HepG2 (cell line): ENCODE results near the gene ATG16L2. TPM values are rescaled to one million over a fixed set of nuclear protein-coding genes. Genes with fewer than 3 reads are reported as not detected.

Experiments
- ATF3 ChIP-seq: sonication (generic); formaldehyde crosslinking; IDR thresholded peaks from 2 replicates; pipeline ENCODE4 v1.4.0; 2020; ENCODE audit warnings: missing genetic modification reagents
- CAMTA2 ChIP-seq: sonication (generic); formaldehyde crosslinking; IDR thresholded peaks from 2 replicates; pipeline ENCODE4 v1.4.0; 2020; ENCODE audit warnings: mild to moderate bottlenecking, missing genetic modification reagents, borderline replicate concordance
- DRAP1 ChIP-seq: IDR thresholded peaks from 2 replicates; pipeline ENCODE4 v1.6.1; 2016; ENCODE audit warnings: missing genetic modification reagents, missing compliant biosample characterization
- E2F5 ChIP-seq: sonication (generic); formaldehyde crosslinking; conservative IDR thresholded peaks from 2 replicates; pipeline ENCODE4 v1.4.0; 2020; ENCODE audit warnings: missing genetic modification reagents
- ETS1 ChIP-seq: sonication (generic); formaldehyde crosslinking; IDR thresholded peaks from 2 replicates; pipeline ENCODE4 v1.4.0; 2020; ENCODE audit warnings: missing genetic modification reagents
- FOXP1 ChIP-seq, 2 experiments: fragments of 450-650 bp in 1 of 2; IDR thresholded peaks; 2 replicates each; pipeline ENCODE4 v1.6.1; 2017 to 2018; ENCODE audit warnings: antibody characterized with exemption in 1 of 2
- HMGXB4 ChIP-seq, 2 experiments: sonication (generic) in 1 of 2; formaldehyde crosslinking in 1 of 2; IDR thresholded peaks; 2 replicates each; pipeline versions ENCODE4 v1.4.0 to v1.6.1; 2018 to 2020; ENCODE audit warnings: missing genetic modification reagents in 2 of 2, borderline replicate concordance in 1 of 2, low read depth in 1 of 2, mild to moderate bottlenecking in 1 of 2, missing biosample characterization in 1 of 2
- RBFOX2 ChIP-seq: fragments of 200-400 bp; formaldehyde crosslinking; IDR thresholded peaks from 2 replicates; pipeline ENCODE4 v1.6.1; 2017; ENCODE audit warnings: low read depth, mild to moderate bottlenecking, low read length
- RELA ChIP-seq: sonication (generic); formaldehyde crosslinking; IDR thresholded peaks from 2 replicates; pipeline ENCODE4 v1.4.0; 2020; ENCODE audit warnings: missing genetic modification reagents
- SP5 ChIP-seq: IDR thresholded peaks from 2 replicates; pipeline ENCODE4 v1.6.1; 2016; ENCODE audit warnings: low read depth, borderline replicate concordance
- ZBTB34 ChIP-seq: sonication (generic); formaldehyde crosslinking; IDR thresholded peaks from 2 replicates; pipeline ENCODE4 v1.8.0; 2022; ENCODE audit warnings: mild to moderate bottlenecking, missing genetic modification reagents
- ZKSCAN5 ChIP-seq: sonication (generic); formaldehyde crosslinking; IDR thresholded peaks from 2 replicates; pipeline ENCODE4 v1.5.1; 2020; ENCODE audit warnings: mild to moderate bottlenecking, missing genetic modification reagents
- ZNF20 ChIP-seq: sonication (generic); formaldehyde crosslinking; IDR thresholded peaks from 2 replicates; pipeline ENCODE4 v1.4.0; 2020; ENCODE audit warnings: mild to moderate bottlenecking, moderate library complexity, missing genetic modification reagents
- ZNF687 ChIP-seq: sonication (generic); formaldehyde crosslinking; IDR thresholded peaks from 2 replicates; pipeline ENCODE4 v1.5.1; 2020; ENCODE audit warnings: mild to moderate bottlenecking, missing genetic modification reagents, moderate library complexity
- ZNF766 ChIP-seq: sonication (generic); formaldehyde crosslinking; IDR thresholded peaks from 2 replicates; pipeline ENCODE4 v1.5.0; 2020; ENCODE audit warnings: missing genetic modification reagents, borderline replicate concordance
- ZNF891 ChIP-seq: sonication (generic); formaldehyde crosslinking; IDR thresholded peaks from 2 replicates; pipeline ENCODE4 v1.5.0; 2020; ENCODE audit warnings: mild to moderate bottlenecking, missing genetic modification reagents
- polyA plus RNA-seq, 8 experiments: library from polyadenylated mRNA; depleted of rRNA in 3 of 8; stranded (reverse) in 7 of 8; unstranded in 1 of 8; fragments of >200 nt; fragmentation: Illumina TruSeq in 4 of 8; extraction: Trizol in 4 of 8; gene quantifications; 2 replicates each; pipeline versions ENCODE4 v1.2.1 to v1.2.3, GENCODE V29; 2011 to 2016; ENCODE audit warnings: low read depth in 4 of 8, missing spikeins in 1 of 8, mixed read lengths in 1 of 8; ENCODE audit not compliant: insufficient read depth in 1 of 8
- total RNA-seq, 5 experiments: library from RNA; depleted of rRNA; stranded (reverse); fragments of >200 nt; fragmentation: Illumina TruSeq; extraction: Trizol; gene quantifications; 2 replicates each; pipeline ENCODE4 v1.2.3, GENCODE V29; 2016; ENCODE audit warnings: low read depth in 1 of 5

Gene ATG16L2
- total and polyA plus RNA-seq, 2 of the 13 experiments (the other 11 are each of a cell fraction or from before 2014, with no cell fraction given), result 6.2 to 14.8 TPM

GRCh38 chr11:72778535-72779494 is 35.4 kb upstream of the ATG16L2 start (continued):
- TF ChIP-seq ZNF687 (CRISPR knock-in tag), result peak; percentile 50
- no peak for TF ChIP-seq ZKSCAN5 (CRISPR knock-in tag)
- no peak for TF ChIP-seq FOXP1 (IDR thresholded peaks at IDR 0.05)
- TF ChIP-seq FOXP1 (CRISPR knock-in tag; IDR thresholded peaks at IDR 0.05), result 0 out of 2 replicates have a peak, but pooled peaks have one; percentile 33
- peak in 1 of 2 experiments; percentile 56; a peak in 1 of 4 replicates for TF ChIP-seq HMGXB4 (CRISPR knock-in tag; IDR thresholded peaks at IDR 0.05; ENCODE audit: borderline replicate concordance in 1 of 2, low read depth in 1 of 2)
- TF ChIP-seq ZNF766 (CRISPR knock-in tag), result no peak
- TF ChIP-seq E2F5 (CRISPR knock-in tag), result 0 out of 2 replicates have a peak, but pooled peaks have one; percentile 65
- 0 out of 2 replicates have a peak, but pooled peaks have one; percentile 25 for TF ChIP-seq ZNF891 (CRISPR knock-in tag)
- no peak for TF ChIP-seq RELA (CRISPR knock-in tag)
- TF ChIP-seq ATF3 (CRISPR knock-in tag), result 0 out of 2 replicates have a peak, but pooled peaks have one; percentile 27
- TF ChIP-seq ZNF20 (CRISPR knock-in tag), result no peak
- 0 out of 2 replicates have a peak, but pooled peaks have one; percentile 23 for TF ChIP-seq RBFOX2
- TF ChIP-seq ETS1, result no peak
- TF ChIP-seq ZBTB34 (CRISPR knock-in tag), result peak; percentile 55; the same call in 1 of the 2 replicates
- TF ChIP-seq SP5, result peak; percentile 82
- TF ChIP-seq DRAP1, result peak; percentile 71; the same call in 1 of the 2 replicates
- TF ChIP-seq CAMTA2, result no peak
